Activated CD8-positive, alpha-beta memory T cell treated with anti-CD3 and anti-CD28 coated beads, Interleukin-2, amount 50 U/mL, for 4 hours (primary cell): Measurements from ENCODE around the gene HOXD1.

Source experiments
- DNase-seq: peaks from one replicate; pipeline ENCODE4 v3.0.0-alpha.2; 2020

The HOXD1 gene

DNA sequence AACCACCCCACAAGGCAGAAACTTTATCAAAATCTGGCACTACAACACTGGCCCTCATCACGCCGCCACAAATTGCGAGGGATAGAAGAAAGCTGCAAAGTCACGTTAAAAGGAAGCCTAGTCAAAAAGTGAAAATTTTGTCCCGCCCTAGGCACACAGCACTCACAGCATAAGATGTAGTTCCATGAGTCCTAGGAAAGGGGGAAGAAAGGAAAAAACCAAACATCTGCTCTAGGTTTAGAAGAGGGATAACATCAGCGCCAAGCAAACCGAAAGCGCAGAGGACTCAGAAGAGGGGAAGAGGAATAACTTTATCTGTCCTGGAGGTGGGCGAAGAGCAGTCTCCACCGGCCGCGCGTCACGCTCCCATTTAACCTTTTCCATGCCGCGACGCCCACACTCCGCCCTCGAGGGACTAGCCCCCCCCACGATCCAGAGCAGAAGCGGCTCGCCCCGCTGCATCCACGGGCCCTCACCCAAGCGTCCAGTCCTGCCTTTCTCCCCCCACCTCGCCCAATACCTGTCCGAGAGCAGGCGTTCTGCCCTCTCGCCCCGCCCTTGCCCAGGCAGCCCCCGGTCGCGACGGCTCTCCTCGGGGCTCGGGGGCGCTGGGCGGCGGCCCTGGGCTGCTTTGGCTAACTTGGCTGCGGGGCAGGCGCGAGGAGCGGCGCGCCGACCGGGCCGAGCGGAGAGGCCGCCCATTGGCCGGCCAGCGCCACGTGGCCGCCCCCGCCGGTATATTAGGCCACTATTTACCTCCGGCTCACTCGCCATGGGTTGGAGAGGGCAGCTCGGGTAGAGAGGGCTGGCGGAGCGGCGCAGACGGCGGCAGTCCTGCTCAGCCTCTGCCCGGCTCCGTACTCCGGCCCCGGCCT is at the start of gene HOXD1:
Gene HOXD1, plus strand, starts transcription at position 770 of the 875 bp plus-strand sequence. CDS start 134 bp downstream, outside the sequence.
- DNase-seq: no peak

DNA sequence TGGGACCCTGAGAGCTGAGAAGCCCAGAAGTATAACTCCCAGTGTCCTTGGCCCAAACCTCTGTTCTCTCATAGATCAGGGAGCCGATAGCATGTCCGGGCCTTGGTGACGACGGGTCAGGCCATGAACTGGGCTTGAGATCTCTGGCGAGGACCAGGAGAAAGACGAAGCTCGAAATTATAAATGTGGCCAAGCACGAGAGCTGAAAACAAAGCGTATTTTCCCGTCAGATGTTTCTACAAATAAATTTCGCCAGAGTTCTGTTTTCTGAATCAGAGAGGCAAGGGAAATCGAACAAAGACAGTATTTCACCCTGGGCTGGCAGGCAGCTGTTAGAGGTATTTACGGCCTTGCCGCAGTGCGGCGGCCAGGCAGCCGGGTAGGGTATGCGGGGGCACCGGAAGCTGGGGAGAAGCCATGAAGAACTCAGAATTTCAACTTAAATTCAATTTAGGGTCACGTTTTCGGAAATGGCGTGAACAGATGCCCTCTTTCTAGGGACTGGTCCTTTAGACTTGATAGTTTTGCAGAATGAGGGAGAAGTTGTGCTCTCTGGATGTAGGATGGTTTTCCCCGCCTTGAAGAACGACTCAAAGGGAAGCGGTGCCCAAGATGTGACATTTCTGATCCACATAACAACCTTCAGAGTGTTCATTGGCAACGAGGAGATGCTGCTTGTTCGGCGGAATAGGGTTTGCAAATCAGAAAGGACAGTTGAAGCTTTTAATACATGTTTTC is 49.4 kb upstream of the HOXD1 start:
- peak; percentile 7 for DNase-seq

DNA sequence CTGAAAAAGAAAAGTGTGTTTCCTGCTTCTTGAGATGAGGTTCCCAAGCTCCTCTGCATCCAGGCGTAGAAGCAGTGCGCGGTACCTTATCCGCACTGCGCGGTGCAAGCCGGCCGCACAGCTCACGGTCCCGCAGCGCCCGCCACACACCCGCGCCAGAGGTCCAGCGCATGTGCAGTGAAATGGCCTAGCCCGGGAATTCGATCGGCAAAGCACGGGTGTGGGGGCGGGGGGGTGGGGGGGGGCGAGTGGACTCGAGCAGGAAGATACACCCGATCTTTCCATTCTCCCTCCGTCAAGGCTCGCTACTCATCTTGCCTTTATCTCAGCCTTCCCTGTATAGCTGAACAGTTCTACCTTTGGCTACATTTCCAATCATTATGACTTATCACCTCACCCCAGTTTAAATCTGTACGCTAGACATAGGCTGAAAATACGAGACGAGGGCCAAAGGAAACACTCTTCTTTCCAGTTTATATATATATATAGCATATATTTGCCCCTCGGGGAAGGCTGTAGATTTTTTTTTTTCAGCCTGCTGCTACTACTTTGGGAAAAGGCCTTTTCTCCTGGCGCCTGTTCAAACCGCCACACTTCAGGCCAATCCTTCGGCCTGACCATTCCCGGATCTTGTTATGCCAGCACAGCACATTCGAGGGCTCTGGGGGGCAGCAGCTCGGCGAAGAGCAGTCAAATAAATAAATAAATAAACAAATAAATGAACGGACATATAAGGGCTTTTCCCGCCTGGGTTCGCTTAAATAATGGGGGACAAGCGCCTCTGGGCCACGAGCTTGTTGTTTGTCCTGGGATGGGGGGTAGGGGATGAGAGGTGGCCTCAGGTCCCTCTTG is 48.6 kb upstream of the HOXD1 start:
- DNase-seq: no peak

DNA sequence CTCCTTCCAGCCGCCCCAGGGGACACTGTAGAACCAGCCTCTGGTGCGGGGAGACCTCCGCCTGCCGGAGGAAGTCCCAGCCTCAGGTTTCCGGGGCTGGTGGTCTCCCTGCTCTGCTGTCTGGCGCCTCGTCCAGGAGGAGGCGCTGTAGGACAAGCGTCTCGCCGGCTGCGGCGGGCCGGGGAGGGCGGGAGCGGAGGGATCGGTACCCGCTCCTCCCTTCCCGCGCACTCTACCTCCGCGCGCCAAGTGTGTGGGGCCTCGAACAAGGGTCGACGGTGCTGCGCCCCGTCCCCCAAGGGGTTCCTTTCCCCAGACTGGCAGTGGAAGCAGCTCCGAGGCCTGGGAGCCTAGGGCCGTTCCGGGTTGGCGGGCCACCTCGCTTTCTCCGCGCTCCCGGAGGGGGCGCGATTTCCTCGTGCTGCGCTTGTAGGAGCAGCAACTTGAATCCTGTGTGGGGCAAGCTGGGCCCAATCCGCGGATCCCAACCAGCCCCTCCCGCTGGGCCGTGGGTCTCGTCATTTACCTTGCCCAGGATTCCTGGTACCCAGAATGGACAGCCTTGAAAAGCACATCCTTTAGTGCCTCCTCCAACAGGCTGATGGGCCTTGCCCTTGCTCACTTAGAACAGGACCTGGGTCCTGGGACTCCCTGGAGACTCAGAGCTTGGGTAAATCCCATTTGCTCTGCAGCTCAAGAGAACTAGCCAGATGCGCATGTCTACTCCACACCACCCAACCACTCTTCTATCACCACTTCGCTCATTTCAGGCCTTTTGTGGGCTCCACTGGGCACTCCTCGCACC is 47.8 kb upstream of the HOXD1 start:
- peak; percentile 68 for DNase-seq

DNA sequence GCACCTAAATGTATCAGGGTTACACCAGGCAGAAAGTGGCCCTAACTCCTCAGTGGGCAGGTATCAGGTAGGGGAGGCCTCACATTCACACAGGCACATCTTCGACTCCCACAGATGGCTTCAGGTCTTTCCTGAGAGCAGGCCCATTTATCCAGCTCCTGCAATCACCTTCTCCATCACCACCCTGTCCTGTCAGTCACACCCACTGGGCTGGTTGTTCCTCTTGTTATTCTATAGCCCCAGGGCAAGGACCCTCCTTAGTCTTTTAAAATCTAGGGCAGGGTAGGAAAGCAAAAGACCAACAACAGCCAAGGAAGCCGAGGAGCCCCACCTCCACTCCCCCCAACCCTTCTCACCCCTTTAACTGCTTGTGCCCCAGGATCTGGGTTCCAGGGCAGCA is 46.2 kb upstream of the HOXD1 start:
- DNase-seq: no peak

DNA sequence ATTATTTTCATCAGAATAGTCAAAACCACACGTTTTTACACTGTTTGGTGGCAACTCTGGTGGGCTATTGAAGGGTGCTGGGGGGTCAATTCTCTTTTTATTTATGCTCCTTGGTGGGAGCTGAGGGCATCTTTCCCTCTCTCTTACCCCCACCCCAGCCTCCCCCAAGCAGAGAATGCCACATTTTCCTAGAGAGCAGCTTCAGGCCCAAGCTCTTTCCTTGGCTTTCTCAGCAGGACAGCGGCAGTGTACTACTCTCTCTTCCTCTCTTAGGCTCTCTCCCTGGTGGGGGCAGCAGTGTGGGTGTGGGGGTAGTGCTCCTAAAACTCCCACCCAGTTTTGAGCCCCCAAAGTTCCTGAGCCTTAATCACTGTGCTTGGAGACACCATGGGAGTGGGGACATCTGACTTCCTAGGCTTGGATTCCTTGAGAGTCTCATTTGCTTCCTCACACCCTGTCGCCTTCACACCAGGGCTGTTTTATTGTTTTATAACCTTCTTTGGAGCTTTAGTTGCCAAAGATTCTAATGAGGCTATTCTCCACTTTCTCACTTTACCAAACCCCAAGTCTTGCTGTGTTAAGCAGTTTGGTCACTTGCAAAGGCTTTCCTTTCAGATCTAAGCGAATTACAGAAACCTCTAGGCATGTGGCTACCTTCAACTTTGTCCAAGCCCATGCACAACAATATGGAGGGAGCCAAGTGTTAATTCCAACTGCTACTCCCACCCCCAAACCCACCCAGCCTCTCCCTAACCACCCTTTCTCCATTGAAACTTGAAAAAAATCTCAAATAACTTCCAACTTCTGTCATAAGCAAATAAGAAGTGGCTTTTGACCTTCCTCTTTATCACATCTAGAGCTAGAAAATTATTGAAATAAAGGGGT is 43.1 kb upstream of the HOXD1 start:
- no peak for DNase-seq

DNA sequence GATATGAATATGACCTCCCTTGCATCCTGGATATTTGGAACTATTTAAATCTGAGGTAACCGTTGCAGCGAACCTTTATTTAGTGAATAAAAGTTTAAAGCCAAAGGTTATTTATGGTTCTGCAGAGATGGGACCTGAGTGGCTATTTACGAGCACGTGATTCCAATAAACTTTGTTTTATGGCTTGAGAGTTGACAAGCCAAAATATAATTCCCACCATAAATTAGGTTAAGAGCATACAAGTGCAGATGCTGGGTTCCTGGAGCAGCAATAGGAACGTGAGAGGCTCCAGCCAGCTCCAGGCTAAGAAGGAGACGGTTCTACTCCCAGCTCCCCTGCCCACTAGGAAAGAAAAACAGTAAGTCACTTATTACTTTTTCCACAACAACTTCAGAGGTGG is 42.4 kb upstream of the HOXD1 start:
- no peak for DNase-seq

DNA sequence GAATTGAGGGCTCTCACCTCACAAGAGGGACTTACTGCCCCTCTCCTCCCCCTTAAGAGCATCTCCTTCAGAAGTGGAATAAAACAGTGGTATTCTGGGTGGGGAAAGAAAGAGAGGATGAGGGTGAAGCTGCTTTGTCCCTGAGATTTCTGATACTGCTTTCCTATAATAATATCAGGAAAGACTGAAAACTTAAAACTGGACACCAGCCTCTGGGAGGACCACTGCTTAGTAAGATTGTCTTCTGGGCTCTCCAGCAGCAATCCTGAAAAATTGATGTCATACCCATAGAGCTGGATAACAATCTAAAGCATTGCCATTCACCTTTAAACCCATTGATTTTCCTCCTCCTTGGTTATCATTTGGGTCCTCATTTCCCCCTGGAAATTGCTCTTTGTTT is 41.8 kb upstream of the HOXD1 start:
- DNase-seq: no peak

DNA sequence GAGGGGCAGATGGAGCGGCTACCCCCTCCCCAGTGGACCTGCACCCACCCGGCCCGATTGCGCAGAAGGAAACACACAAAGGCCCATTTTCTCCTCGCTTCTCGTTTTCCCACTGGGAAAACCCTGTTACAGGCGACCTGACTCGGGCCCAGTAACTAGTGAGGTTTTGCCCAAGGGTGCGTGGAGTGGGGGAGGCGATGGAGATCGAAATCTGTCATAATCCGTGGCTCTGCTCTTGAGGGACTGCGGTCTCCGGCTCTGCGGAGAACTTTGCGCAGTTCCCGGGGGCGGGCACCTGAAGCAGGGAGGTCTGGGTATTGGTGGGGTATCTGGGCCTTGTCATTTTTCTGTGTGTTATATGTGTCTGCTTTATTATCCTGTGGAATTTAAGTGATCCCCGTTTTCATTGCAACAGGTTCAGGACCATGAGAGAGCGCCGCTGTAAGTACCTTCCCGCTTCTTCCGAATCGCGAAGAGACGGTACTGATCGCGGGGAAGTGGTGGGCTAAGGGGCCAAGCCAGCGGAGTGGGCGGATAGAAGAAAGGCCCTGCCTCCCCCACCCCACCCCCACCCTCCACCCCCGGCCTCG is 41.2 kb upstream of the HOXD1 start:
- no peak for DNase-seq

DNA sequence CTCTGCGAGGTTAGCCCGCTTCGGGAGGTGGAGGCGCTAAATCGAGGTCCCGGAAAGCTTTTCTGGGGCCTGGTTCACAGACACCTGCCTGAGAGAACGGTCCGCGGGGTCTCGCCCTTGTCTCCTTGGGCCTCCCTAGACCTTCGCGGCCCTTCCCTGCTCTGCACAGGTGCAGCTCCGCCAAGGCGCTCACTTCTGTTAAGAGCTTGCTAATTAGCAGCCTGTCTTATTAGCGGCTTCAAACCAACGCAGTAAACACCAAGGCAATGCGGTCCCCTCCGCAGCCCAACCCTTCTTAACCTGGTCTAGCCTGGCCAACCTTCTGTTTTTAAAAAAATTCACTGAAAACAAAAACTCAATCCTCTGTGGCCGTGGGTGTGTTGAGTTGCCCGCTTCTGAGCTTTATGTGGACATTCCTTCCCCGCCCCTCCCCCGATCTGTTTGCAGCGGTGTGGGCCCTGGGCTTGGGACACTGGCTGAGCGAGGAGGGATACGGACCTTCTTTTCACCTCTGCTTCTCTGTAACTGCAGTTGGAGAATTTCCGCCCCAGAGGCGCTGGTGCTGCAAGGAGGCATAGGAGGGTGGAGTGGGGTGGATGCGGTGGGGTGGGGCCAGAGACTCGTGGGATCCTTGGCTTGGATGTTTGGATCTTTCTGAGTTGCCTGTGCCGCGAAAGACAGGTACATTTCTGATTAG is 40.5 kb upstream of the HOXD1 start:
- no peak for DNase-seq

DNA sequence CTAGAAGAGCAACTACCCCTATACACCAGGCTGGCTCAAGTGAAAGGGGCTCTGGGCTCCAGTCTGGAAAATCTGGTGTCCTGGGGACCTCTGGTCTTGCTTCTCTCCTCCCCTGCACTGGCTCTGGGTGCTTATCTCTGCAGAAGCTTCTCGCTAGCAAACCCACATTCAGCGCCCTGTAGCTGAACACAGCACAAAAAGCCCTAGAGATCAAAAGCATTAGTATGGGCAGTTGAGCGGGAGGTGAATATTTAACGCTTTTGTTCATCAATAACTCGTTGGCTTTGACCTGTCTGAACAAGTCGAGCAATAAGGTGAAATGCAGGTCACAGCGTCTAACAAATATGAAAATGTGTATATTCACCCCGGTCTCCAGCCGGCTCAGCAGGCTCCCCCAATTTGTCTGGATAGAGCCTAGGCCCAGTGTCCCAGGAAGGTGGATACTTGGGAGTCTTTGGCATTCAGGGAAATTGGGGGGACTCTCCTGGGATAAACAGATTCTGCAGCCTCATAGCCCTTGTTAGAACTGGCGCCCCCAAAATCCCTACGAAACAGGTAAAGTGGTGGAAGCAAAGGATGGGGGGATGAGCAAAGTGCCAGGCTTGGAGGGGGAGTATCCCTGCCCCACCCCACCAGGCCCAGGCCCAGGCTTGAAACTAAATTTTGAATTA is 39.6 kb upstream of the HOXD1 start:
- no peak for DNase-seq

DNA sequence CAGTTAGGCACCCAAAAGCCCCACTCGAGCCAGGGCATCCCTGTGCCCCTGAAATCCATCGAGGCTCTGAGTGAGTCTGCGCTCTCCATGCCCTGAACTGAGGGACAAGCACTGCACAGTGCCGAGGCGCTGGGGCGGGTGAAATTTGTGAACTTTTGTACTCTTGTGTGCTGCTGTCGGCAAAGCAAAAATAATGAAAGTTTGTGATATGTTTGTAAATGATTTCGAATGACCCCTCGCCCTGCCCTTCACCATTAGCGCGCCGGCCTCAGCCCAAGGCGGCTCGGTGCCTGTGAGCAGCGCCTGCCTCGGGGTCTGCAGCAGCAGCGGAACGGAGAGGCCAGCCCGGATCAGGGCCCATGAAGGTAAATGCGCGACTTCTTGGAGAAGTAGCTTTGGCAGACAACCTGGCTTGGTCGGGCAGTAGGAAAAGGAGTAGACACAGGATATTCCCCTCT is 39.0 kb upstream of the HOXD1 start:
- DNase-seq: no peak

DNA sequence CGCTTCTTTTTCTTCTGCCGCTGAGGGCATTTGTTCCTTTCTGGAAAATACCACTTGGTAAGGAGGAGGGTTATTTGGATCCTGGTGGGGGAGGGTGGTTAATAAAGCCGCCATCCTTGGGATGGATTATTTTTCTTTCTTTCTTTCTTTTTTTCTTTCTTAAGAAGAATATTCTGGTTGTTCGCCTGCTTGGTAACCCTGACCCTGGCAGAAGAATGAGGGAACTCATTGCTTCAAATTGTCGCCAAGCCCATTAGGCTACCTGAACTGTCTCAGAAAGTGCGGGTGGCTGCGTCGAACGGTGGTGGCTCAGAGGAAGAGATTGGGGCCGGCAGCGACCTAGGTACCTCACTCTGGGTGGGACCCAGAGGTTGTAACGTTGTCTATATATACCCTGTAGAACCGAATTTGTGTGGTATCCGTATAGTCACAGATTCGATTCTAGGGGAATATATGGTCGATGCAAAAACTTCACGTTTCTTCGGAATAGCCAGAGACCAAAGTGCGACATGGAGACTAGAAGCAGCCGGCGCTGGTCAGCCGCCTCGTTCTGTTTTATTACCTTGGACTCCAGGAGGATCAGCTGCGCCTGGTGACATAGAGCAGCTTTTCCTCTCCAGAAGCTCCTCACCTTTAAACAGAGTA is 38.4 kb upstream of the HOXD1 start:
- DNase-seq: no peak

DNA sequence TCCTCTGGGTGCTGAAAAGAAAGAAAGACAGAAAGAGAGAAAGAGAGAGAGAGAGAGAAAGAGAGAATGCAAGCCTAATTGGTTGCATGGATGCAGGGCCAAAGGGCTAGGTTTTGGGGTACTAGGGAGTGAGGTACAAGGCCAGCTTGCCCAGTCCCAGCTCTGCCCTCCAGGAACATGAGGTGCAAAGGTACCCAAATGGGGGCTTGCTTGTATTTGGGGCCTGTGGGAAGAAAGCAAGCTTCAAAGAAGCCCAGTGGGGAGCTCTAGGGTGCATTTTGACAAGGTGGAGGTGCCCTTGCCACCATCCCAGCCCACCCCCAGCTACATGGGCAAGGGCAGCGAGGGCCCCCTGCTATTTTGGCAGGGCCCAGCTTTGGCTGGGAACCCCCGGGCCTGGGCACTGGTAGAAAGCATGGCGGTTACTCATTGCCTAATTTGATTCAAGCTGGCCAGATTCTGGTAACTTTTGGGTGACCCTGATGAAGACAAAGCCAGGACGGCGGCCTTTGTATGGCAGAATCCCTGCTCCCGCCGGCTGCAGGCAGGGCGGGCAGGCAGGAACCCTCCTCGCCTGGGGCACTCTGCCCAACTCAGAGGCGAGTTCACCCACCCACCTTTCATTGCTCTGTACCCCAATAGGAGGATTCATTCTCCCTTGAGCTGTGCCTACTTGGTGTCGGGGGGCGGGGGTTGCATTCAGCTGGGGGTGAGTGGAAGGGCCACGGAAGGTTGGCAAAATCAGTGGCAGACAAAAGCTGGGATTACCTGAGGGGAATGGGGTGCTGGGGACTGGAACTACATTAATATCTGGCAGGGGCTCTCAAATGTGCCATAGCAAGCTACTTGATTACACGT is 37.7 kb upstream of the HOXD1 start:
- no peak for DNase-seq

DNA sequence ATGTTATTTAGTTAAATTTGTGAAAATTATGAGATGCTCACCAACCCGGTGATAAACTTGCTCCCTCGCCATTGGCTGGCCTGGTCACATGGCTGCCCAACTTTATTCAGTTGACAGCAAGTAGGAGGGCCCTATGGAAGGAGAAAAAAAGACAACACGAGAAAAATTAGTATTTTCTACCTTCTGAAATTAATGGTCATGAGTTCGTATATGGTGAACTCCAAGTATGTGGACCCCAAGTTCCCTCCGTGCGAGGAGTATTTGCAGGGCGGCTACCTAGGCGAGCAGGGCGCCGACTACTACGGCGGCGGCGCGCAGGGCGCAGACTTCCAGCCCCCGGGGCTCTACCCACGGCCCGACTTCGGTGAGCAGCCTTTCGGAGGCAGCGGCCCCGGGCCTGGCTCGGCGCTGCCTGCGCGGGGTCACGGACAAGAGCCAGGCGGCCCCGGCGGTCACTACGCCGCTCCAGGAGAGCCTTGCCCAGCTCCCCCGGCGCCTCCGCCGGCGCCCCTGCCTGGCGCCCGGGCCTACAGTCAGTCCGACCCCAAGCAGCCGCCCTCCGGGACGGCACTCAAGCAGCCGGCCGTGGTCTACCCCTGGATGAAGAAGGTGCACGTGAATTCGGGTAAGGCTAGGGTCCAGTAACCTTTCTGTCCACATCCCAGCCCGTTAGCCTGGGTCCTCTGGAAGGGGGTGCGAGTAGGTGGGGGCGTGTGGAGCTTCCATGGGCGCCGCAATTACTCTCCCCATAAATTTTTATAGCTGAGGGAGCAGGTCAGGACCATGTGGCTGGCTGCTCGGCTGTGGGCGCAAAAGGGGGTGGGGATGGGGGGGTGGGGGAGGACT is 36.8 kb upstream of the HOXD1 start, which contains the start of gene HOXD4:
Gene HOXD4, plus strand, starts transcription at position 109 of the 846 bp plus-strand sequence. Its CDS starts 84 bp downstream, at position 193.
- no peak for DNase-seq

DNA sequence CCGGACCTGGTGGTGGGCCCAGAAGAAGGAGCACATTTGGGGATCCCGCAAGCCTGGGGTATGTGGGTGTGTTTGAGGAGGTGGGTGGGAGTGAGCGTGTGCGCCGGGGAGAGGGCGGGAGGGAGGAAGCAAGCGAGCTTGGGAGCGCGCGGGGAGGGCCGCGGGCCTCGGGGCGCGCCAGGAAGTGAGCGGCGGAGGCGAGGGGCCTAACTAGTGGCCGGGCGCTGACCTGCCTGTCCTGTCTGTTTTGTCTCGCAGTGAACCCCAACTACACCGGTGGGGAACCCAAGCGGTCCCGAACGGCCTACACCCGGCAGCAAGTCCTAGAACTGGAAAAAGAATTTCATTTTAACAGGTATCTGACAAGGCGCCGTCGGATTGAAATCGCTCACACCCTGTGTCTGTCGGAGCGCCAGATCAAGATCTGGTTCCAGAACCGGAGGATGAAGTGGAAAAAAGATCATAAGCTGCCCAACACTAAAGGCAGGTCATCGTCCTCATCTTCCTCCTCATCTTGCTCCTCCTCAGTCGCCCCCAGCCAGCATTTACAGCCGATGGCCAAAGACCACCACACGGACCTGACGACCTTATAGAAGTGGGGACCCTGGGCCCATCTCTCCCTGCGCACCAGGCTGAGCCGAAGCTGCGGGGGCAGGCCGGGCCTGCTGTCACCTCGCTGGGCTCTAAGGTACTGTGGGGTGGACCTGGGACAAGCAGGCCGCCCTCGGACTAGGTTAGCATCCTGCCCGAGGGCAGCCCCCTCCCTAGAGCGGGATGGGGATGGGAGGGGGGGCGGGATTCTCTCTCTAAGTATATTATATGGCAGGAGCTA is 35.9 kb upstream of the HOXD1 start:
- DNase-seq: no peak
